Activated gamma-delta T cell treated with Interleukin-2 at 50 U/mL for 16 hours (primary cell): ENCODE results near the gene TMEM91.
"Not testable (repeated sequence)": the region's sequence is repeated elsewhere in the genome, so short reads cannot be mapped to it uniquely, and the experiment has no call there.

Experiments used
- DNase-seq: peaks from one replicate; pipeline ENCODE4 v3.0.0-alpha.2; 2020

Gene TMEM91

DNA sequence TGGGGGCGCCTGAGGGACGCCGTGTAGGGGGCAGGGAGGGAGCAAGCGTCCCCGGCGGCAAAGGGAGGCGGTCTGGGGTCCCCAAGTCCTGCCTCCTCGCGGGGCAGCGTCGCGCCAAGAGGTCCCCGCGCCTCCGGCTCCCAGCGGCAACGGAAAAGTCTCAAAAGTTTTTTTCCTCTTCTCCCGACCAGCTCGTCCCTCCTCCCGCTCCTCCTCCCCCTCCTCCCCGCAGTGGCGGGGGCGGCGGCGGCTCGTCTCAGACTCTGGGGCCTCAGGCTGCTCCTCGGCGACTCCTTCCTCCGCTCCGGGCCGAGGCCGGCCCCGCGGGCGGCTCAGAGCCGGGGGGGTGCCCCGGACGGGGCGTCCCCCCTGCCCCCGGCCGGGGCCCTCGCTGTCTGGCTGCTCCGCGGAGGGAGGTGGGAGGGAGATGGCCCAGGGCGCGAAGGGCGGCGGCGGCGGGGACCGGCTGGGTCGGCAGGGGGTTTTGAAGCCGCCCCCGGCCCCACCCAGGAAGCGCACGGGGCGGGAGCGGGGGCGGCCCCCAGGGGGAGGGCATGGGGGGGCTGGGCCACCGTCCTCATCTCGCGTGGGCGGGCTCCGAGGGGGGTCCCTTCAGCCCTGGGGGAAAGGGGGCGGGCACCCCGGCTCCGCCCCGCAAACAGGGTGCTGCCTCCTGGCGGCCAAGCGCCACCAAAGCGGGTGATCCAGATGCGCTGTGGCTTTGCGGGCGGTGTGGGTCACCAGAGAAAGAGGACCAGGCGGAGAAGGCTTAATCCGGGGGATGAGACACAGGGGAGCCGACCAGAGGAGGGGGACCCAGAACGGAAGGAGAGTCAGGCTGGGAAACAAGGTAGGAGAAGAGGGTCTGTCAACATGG, 22.6 kb upstream of the TMEM91 start, which contains the start of gene TGFB1:
Gene TGFB1 (minus strand): TSS at position 457 of the 877 bp plus-strand sequence. CDS start 878 bp downstream, outside the sequence.
- peak; percentile 95 for DNase-seq

DNA sequence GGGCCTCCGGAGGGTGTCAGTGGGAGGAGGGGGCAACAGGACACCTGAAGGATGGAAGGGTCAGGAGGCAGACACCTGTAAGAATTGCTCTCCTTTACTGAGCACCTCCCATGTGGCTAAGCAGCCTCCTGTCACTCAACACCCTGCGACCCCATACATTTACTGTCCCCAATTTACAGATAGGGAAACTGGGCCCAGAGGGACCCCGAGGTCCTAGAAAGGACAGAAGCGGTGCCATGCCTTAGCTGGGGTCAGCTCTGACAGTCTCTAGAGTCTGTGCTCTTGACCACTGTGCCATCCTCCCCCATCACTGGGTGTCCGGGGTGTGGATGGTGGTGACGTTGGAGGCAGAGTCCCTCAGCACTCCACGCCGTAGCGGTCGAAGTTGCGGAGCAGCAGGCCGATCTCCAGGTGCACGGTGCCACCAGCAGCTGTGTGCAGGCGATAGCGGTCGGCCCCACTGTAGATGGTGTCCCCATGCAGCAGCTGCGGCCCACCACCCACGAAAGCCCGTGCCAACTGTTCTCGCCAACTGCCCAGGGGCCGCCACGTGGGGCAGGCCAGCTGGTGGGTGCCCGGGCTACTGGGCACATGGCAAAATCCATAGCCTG, 21.9 kb upstream of the TMEM91 start:
- no peak for DNase-seq

DNA sequence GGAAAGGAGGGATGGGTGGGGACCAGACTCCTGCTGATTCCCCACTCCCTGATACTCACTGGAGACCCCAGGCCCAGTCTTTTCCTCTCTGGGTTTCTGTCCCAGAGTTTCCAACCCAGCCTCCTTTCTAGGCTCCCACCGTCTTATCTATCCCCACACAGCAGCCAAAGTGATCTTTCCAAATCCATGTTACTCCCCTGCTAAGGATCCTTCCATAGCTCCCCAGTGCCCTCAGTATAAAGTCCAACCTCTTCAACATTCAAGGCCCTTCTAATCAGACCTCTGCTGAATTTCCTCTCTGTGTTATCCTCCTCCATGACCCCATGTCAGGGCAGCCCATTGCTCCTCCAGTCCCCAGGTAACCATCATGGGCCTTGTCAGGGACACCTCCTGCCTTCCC, 21.3 kb upstream of the TMEM91 start:
- no peak for DNase-seq

DNA sequence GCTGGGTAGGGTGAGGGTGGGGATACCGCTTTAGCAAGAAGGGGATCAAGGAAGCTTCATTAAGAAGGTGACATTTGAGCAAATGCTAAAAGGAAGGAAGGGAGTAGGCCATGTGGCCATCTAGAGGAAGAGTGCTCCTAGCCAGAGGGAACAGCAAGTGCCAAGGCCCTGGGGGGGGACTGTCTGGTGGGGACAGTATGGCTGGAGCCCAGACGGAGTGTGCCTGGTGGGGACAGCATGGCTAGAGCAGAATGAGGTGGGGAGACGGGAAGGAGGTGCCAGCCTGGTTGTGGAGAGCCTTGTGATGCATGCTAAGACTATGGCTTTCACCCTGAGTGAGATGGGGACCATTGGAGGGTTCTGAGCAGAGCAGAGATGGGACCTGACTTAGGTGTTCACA, 20.5 kb upstream of the TMEM91 start:
- DNase-seq, result no peak

DNA sequence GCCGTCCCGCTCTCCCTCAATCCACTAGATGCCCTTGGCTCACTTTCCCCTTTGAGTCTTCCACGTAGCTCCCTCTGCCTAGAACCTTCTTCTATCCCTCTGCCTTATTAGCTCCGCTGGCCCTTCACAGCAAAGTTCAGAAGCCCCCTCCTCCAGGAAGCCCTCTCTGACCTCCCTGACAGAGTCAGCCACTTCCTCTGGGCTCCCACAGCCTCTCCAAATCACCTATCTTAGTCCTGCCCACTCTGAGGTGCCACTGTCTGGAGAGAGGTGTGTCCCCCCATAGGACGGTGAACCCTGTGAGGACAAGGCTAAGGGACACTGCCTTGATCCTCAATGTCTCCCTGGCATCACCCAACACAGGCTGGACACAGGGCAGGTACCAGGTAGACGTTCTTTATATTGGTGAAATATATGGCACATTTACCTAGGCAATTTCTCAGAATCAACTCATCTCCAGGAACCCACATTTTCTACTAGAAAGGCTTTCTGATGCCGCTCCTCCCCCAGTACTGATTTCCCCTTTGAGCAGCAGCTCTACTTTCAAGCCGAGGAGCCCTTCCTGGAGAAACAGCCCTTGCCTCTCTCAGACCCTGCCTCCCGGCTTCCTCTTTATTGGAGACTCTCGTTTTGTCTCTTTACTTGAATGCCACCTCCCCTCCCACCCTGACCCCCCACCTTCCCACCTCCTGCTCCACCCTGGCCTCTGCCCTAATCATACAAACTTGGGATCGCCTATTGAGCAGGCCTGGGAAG, 19.2 kb upstream of the TMEM91 start:
- no peak for DNase-seq

DNA sequence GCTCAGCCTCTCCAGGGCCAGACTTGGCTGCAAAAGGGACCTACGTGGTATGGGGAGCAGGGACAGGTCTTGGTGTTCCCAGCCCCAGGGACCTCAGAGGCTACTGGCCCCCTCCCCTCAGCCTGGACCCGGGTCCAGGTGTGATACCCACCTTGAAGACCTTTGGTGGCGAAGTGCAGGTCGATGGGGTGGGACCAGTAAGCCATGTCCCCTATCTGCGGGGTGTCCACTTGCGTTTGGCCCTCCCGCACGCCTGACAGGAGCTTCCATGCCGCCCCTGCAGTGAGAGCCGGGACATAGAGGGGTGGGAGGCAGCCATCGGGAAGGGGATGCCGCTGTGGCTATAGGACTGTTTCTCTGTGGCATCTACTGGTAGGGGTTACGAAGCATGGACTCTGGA, 18.6 kb upstream of the TMEM91 start:
- DNase-seq, result no peak

DNA sequence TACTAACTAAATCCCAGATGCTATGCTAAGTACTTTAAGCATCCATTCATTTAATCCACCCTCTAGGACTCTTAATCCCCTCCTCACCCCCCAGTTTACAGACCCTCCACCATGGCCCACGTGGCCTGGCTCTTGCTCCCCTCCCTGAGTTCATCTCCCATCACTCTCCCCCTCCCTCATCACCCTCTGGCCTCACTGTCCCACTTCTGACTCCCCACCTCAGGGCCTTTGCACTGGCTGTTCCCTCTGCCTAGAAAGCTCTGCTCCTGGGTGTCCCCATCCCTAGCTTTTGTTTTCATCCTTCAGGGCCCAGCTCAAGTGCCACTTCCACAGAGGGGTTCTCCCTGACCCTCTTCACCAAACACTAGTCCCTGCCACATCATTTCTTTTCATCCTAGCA, 16.6 kb upstream of the TMEM91 start:
- no peak for DNase-seq

DNA sequence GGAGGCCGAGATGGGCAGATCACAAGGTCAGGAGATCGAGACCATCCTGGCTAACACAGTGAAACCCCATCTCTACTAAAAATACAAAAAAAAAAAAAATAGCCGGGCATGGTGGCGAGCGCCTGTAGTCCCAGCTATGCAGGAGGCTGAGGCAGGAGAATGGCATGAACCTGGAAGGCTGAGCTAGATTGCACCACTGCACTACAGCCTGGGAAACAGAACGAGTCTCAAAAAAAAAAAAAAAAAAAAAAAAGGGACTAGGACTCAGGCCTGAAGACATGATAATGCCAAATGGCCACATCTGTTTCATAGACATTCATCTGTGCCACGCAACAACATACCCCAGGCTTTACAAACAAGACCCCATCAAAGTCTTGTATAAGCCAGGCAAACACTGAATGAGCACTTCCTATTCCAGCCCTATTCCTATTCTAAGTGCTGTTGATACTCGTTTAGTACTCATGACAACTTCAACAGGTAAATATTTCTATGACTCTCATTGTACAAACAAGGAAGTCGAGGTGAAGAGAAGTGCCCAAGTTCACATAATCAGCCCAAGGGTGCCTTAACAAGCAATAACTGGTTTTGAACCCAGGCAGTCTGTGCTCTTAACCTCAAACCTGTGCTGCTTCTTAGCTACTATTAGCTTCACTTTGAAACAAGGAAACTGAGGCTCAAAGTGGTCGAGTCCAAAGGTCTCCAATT, 14.0 kb upstream of the TMEM91 start:
- no peak for DNase-seq

DNA sequence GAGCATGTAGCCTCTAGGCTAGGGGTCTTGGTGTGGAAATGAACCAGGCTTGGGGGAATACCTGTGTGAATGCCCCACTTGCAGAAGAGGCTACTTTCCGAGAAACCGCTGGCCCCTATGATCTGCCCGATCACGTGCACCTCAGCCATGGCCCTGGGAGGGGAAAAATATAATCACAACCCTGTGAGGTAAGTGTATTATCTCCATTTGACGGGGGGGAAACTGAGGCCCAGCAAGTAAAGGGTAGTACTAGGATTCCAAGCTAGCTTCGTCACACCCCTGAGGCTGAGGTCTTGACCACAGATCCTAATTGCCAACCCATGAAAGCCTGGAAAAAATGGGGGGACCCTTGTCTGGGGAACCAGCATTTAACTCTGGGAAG, 13.0 kb upstream of the TMEM91 start:
- DNase-seq, result no peak

DNA sequence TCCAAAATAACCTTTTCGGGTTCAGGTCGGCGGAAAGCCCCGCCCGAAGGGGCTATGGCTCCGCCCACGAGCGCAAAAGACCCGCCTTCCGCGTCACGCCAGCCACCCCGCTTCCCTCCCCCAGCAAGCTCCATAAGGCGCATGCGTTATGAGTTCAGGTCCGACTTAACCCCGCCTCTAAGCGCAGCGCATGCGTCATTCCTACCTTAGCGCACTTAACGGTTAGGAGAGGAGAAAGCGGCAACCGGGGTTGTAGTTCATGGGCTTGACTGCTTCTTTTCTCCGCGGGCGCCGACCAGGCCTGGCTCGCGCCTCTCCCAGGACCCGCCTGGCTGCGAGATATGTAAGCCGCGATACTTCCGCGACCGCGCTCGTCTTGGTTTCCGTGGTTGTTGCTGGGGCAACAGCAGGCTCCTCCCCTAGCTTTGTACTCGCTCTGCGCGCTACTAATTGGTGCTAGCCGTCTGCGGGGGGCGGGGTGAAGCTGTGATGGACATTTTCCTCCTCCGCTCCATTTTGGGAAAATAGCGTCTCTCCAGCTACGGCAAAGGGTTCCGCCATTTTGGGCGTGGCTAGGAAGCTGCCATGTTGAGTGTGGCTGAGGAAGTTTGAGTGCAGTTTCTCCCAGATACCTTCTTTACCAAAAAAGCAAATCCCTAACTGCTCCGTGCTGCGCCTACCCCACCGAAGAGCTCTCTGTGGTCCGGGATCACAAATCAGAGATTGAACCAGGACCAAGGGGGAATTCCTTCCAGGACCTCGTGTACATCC, 12.4 kb upstream of the TMEM91 start, which contains the start of gene B9D2:
Gene B9D2 (minus strand): TSS at position 397 of the 771 bp plus-strand sequence. CDS start 630 bp downstream, outside the sequence.
- peak; percentile 98 for DNase-seq

DNA sequence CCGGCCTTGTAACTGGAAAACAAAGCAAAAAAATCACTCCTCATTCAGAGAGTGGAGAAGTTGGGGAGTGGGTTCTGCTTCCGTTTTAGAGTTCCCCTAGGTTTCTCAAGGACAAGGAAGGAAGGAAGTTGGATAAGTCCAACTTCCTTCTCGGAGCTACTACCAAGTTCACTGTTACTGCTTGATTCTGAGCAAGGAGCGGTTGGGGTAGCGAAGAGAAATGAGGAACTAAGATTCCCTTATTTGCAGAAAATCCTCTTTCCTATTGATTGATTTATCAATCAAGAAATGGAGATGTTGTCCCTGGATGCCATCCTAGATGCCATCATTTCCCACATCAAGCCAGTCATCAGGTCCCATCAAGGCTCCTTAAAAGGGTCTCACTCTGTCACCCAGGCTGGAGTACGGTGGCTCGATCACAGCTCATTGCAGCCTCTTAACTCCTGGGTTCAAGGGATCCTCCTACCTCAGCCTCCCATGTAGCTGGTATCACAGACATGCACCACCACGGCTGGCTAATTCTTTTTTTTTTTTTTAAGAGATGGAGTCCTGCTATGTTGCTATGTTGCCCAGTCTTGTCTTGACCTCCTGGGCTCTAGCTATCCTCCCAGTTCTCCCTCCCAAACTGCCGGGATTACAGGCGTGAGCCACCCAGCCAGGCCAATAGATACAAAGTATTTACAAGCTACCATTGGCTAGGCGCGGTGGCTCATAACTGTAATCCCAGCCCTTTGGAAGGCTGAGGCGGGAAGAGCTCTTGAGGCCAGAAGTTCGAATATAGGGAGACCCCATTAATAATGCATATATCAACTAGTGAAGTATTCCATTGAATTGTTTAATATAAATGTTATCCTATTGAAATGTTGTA, 11.6 kb upstream of the TMEM91 start:
- DNase-seq, result no peak

DNA sequence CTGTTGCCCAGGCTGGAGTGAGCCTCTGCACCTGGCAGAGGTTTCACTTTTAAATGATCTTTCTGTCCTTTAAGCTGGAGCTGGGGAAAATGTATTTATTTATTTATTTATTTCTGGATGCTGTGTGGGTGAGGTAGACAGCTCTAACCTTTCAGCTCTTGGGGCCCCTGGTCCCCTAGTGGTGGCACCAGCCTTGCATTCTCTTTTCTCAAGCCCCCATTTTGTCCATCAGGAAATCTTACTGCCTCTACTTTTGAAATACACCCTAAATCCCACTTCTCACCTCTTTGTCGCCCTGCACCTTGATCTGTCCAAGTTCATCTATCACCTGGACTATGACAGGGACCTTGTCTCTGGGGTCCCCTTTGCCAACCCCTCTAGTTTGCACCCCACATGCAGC, 10.2 kb upstream of the TMEM91 start:
- no peak for DNase-seq

DNA sequence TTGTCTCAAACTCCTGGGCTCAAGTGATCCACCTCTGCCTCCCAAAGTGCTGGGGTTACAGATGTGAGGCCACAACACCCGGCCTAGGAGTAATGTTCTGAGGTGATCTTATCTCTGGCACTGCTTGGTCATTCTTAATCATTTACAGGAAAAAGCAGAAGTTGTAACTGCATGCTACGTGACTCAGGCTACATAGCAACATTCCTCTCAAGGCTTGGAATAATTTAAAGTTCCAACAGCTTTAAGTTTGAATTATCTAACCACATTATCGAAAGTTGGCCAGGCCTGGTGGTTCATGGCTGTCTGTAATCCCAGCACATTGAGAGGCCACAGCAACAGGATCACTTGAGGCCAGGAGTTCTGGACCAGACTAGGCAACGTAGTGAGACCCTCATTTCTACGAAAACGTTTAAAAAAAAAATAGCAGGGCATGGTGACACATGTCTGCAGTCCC, 8.5 kb upstream of the TMEM91 start:
- no peak for DNase-seq

DNA sequence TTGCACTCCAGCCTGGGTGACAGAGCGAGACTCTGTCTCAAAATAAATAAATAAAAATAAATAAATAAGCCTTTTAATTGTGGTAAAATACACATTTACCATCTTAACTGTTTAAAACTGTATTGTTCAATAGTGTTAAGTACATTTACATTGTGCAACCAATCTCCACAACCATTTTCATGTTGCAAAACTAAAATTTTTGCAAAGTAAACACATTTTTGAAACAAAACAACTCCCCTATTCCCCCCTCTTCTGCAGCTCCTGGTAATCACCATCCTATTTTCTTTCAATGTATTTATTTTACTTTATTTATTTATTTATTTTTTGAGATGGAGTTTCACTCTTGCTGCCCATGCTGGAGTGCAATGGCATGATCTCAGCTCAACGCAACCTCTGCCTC, 6.6 kb upstream of the TMEM91 start:
- no peak for DNase-seq

DNA sequence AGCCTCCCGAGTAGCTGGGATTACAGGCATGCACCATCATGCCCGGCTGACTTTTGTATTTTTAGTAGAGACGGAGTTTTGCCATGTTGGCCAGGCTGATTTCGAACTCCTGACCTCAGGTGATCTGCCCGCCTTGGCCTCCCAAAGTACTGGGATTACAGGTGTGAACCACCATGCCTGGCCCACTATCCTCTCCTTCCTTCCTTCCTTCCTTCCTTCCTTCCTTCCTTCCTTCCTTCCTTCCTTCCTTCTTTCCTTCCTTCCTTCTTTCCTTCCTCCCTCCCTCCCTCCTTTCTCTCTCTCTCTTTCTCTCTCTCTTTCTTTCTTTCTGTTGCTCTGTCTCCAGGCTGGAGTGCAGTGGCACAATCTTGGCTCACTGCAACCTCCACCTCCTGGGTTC, 5.2 kb upstream of the TMEM91 start:
- not testable (repeated sequence) for DNase-seq

DNA sequence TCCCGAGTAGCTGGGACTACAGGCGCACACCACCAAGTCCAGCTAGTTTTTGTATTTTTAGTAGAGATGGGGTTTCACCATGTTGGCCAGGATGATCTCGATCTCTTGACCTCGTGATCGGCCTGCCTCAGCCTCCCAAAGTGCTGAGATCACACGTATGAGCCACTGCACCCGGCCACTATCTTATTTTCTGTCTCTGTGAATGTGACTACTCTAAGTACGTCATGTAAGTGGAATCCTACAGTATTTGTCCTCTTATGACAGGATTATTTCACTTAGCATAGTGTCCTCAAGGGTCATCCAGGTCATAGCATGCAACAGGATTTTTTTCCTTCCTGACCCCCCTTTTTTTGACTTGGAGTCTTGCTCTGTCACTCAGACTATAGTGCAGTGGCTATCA, 4.8 kb upstream of the TMEM91 start:
- DNase-seq, result no peak

DNA sequence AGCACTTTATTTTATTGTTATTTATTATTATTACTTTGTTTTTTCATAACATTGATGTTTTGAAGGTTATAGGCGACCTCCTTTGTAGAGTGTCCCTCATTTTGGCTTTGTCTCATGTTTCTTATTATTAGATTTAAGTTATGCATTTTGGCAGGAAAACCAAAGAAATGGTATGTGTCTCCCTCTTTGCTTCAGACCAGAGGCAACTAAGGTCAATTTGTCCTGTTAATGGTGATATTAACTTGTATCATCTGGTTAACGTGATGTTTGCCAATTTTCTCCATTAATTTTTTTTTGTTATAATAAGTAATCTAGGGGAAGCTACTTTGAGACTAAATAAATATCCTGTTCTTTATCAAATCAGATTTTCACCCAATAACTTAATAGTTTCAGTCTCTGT, 3.8 kb upstream of the TMEM91 start:
- no peak for DNase-seq

DNA sequence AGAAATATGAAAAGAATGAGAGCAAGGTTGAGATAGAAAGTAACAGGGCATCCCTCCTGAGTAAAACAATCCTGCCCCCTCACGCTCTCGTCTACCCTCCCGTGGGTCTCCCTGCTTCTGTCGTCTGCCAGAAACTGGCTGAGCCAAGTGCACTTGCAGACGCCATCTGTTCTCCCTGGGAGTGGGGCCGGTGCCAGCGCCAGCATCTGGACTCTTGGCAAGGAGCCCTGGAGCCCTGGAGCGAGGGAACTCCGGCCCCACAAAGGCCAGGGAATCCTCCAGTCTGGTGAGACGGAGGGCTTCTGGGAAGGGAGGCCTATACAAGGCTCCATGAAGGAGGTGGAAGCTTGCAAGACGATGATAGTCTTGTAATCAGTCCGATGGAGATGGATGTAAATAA, 2.3 kb upstream of the TMEM91 start:
- no peak for DNase-seq

DNA sequence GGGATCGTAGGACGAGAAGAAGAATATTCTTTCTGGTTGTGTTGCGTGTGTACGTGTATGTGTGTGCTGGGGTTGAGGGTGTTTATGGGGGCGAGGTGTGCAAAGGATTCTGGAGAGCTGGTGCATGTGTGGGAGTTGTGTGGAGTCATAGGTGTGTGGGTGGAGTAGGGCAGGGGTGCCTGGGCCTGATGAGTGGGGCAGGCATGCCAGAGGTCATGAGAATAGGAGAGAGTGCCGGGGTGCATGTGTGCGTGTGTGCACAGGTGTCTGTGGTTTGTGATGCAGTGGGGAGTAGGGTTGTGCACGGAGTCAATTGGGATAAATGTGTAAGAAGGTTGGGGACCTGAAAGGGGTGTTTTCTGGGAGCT, 649 bp downstream of the TMEM91 start:
- DNase-seq, result no peak

DNA sequence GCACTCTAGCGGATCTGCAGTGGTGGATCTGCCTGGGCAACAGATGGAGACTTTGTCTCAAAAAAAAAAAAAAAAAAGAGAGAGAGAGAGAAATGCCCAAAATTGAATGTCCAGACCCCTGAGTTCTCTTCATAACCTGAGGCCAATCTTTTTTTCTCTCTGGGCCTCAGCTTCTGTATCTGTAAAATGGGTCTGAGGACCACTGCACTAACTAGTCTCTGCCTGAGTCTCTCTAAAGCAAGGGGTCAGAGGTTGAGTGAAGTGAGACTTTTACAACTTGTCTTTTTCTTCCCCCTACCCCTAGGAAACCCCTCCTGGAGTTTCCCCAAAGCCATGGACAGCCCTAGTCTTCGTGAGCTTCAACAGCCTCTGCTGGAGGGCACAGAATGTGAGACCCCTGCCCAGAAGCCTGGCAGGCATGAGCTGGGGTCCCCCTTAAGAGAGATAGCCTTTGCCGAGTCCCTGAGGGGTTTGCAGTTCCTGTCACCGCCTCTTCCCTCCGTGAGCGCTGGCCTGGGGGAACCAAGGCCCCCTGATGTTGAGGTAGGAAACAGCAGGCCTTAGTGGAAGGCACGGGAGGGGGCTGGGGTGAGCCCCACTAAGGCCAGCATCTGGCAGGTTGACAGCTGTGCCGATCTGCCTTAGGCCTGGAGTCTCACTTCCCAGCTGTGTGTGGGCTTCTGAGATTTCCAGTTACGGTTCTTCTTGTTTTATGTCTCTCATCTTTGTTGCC, 1.8 kb downstream of the TMEM91 start:
- no peak for DNase-seq
